ENCODE measurements around the gene CXCR4.

The CXCR4 gene

DNA sequence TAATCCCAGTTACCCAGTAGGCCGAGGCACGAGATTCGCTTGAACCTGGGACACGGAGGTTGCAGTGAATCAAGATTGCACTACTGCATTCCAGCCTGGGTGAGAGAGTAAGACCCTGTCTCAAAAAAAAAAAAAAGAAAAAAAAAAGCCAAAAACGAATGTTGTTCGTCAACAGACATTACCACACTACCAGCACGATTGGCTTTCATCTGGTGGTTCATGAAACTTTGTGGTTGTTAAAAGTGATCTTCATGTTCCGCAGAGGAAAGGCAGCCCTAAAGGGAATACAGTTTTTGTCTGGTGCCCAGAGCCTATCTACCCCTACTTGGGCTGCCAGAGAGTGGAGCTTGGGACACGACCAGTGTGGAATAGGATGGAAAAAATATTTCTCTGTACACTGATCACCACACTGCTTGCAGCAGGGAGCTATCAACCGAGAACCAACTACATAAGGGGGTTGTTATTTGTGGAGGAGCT, 13.6 kb upstream of the CXCR4 start:
- DNase-seq, result no peak

DNA sequence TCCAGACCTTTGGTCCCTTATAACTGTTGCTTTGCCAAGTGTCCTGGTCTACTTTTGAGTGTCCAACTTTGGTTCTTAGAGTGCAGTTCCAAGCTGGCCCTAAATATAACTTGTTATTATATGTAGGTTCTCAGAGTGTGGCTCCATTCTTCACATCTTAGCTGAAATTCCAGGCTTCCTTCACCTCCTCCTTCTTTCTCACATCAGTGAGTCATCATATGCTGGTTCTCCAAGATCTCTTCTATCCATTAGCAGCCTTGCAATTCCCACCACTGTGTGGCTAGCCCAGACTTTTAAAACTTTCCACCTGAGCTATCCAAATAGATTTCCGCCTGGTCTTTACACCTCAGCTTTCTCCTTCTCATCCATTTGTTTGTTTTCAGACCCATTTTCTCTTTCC, 12.6 kb upstream of the CXCR4 start:
- no peak for DNase-seq

DNA sequence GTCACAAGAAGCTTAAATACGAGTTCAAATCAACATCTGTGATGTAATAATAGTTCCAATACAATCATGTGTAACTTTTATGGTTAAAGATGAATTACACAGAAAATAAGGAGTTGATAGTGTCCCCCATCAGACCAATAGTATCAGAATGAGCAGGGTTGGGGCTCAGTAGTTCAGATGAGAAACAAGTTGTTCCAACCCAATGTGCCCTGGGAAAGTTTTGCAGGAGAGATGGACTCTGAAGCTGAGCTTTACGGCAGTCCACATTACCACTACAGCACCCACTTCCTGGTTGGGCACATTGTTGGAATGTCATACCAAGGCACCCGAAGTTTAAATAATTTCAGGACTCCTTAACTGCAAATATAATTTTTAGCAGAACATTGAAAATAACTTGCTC, 12.1 kb upstream of the CXCR4 start:
- no peak for DNase-seq

DNA sequence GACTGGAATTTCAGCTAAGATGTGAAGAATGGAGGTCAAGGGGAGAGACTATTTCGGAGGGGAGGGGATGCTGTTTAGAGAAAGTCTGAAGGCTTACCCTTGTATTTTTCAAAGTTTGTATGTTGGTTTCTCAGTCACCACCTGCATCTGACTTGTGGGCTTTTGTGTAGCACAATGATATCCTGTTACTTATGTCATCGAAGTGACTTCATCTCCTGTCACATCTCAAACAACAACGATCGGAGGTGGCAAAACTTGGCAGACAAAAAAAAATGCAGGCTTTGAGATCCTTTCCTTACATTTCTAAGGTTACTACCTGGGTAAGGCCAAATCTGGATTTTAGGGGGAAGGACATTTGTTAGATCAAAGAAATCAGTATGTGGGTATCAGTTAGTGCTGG, 11.7 kb upstream of the CXCR4 start:
- no peak for DNase-seq

DNA sequence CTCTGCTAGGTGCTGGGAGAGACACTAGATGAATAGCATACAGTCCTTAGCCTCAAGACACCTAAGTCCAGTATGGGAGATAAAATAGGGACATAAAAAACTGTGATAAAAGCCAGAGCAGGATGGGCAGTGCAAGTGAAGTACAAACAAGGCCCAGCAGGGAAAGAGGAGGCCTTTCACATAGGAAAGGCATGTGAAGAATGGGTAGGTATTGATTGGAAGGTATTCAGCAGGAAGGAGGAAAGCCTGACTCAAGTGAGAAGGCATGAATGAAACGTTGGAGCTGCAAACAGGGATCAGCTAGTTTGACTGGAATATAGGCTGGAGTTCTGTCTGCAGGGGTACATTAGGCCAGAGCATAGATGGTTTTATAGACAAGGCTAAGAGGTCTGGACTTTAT, 11.0 kb upstream of the CXCR4 start:
- no peak for DNase-seq

DNA sequence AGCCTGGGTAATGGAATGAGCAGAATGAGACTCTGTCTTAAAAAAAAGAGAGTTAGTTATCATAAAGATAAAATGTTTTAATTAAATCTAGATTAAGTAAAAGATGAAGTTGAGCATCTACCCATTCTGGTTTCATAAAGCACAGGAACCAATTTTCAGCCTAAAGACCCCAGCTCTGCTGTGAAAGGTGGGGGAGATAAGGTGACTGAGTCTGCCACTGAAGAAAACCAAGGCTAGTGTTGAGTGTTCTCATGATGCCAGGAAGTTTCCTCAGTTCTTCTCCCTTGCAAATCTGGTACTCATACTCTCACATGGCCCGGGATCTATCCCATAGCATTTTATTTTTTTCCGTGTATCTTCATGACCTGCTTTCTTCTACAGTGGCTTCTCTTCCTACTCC, 10.4 kb upstream of the CXCR4 start:
- no peak for DNase-seq

DNA sequence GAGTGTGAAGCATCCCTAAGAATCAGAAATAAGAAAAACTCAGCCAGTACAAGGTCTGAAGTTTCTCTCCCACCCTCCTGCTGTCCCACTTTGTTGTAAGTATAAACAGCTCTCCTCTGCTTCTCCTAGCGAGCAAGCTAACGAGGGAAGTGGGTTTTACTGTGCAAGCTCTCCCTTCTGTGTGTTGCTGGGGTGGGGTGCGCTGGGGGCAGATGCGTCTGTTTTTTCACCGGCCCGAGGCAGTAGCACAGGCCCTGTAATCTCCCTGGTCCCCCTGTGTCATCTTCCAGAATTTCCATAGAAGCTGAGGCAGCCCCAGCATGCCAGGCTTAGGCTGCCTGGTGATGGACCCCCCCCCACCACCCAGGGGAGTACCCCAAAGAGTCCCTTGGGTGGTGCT, 9.4 kb upstream of the CXCR4 start:
- DNase-seq, result no peak

DNA sequence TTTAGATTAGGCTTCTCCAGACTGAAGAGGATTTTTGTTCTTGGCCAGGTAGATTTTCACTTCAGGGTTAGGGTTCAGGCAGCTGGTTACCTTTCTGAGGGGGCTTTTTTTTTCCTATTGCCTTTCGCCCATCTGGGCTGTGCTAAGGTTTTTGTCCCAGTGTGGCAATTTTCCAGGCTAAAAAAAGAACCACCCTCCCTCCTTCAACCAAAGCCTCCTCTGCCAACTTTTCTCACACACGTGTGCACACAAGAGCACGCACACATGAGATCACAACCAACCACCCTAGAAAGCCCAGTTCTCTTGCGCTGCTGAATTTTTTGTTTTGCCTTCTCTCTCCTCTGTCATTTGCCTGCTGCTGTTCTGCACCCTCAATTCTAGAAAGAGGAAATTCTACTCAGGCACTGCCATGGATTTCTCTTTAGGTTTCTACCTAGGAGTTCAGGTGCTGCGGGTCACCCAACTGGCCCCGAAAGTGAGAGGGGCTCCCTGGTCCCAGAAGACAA, 8.5 kb upstream of the CXCR4 start:
- no peak for DNase-seq

DNA sequence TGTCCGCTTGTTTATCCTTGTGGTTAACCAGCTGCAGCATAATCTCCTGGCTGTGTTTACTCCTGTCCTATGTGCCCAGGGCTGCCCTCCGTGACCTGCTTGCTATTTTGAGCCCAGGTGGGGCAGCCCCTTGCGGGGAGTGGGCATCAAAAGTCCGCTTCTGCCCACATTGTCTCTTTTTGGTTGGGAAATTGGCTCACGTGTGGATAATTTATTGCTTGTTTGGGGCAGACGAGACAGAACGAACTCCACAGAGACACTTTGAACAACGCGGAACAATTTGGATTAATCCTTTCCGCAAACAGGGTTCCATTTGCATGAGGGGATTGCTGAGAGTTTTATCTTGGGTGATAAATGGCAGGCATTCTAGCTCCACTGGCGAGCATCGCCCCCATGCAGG, 8.1 kb upstream of the CXCR4 start:
- DNase-seq, result no peak

DNA sequence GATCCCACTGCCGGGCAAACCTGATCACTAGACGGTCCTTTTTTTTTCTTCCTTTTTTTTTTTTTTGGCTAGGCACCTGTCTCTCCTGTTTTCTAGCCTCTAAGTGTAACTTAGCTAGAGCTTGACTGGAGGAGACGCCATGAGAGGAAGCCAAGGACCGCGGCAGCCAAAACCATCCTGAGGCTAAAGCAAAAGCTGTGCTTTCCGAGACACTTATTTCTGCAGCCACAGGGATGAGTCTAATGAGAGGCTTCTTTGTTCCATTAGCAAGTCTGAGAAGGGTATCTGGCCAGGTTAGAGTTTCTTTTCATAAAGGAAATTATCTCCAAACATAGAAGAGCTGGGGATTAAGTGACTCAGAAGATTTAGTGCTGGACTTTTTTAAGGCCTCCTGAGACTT, 7.3 kb upstream of the CXCR4 start:
- no peak for DNase-seq

DNA sequence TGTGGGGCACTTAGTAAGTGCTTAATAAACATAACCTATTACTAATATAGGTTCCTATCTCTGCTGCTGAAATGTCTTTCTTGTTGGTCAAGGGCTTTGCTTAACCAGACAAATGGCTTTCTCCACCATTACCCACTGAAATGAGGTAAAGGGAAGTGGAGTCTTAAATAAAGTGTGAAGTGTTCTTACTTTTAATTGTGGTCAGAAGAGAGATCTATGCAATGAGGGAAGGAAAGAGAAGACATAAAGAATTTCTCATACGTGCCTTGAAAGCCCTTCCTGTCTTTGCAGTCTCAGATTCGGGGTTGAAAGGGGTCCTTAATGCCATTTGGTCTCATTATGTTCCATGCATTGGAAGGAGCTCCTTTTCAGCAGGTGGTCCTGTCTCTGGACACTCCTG, 6.9 kb upstream of the CXCR4 start:
- no peak for DNase-seq

DNA sequence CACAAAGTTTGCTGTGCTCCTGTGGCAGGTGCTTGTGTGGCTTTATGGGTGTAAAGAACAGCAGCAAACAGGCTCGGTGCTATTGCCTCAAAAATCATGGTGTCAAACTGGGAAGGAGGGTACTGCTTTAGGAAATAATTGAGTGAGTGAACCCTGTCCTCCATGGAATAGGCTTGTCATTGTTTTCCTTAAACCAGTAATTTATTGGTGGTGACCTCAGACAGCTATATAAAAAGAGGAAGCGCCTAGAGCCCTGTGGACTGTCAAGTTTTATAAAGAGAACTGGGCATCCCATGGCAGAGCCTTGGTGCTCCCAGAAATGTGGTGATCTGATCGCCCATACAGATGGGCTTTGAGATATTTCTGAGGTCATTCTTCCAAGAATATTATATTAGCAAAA, 4.7 kb upstream of the CXCR4 start:
- no peak for DNase-seq

DNA sequence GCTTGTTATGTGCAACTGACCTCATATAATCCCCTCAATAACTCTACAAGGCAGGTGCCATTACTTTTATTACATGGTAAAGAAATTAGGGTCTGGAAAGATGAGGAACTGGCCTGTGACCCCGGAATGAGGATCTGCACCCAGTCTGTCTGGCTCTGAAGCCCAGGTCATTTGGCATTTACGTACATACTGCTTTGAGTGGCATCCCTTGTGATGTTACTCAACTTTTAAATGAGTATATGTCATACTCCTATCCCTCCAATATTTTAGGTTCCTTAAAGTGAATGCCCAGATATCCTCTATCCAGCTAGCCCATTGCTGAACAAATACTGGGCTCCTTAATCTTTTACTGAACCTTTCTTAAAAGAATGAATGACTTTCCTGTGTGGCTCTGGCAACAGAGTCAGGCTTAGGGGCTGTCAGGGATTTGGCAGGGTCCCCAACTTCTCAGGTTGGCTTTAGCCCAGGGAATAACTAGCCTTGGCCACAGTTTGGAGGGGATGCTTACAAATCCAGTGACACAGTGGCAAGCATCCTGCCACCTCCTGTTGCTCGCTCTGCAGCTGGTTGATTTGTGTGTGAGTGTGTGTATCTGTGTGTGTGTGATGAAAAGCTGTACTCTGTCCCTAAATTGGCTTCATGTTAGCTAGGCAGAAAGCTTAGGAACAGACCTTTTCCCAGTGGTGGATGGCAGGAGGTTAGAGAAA, 3.4 kb upstream of the CXCR4 start:
- no peak for DNase-seq

DNA sequence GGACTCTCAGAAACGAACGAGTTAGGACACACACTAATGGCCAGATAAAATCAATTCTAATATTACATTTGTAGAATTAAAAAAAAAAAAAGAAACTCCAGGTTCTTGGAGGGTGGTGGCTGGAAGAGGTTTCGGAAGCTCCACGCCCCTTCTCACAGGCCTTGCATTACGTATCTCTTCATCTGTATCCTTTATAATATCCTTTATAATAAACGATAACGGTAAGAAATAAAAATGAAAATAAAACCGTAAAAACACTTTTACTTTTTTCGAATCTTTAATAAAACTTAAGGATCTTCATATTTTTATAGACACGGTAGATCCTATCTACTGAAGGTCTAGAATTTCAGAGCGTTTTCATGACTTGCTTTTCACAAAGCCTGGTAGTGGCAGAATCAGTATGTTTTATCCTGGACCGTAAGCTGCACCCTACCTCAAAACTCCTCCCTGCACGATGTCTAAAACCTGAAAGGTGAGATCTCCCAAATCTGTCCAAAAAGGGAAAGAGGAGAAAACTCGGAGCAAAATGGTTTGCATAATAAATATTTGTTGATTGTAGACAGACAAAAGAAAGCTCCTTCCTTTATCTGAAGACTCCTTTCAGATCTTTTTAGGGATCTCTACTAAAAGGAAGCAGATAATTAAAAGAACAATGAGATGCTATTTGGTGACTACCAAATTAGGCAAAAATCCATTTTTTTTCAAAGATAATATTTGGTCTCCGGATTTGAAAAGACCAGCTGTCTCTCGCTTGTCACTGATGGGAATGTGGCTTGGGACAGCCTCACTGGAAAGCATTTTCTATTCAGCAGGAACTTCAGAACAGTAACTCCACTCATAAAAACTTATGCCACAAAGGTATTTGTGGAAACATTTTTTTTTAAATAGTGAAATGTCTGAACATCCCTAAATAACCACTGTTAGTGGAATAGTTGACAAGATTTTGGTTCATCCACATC, 2.0 kb upstream of the CXCR4 start:
- no peak for DNase-seq

DNA sequence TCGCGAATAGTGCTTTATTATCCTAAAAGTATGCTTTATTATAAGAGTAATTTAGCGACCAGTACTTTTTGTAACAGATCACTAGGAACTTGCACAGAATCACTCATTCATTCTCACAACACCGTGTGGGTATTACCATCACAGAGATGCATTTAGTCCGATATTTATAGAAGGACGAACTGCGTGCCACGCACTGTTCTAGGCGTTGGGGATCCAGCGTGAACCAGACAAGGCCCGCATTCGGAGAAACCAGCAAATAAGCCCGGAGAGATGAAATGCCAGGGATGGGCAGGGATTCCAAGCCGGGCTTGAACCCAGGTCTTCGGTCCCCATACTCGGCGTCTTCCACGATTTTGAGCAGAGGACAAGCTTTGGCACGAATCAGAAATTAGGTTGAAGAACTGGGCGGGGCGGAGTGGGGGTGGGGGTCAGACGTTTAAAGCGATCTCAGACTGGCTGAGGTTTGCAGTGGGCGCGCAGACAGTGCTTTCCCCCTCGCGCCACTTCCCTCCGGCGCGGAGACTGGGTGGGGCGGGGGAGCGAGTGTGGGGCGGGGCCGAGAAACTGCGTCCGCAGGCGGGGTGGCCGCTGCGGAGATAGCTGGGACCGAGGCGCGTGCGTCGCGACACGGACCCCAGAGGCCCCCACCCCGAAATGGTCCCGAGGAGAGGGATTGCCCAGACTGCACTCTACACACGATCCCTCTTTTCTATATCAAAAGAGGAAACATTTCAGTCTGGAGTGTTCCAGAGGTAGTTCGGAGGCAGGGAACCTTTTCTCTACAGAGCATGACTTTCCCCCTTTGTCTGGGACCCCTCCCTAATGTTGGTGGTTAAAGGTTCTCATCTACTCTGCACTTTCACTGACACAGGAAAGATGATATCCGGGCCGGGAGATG, 1.1 kb upstream of the CXCR4 start:
- peak; percentile 67 for DNase-seq

DNA sequence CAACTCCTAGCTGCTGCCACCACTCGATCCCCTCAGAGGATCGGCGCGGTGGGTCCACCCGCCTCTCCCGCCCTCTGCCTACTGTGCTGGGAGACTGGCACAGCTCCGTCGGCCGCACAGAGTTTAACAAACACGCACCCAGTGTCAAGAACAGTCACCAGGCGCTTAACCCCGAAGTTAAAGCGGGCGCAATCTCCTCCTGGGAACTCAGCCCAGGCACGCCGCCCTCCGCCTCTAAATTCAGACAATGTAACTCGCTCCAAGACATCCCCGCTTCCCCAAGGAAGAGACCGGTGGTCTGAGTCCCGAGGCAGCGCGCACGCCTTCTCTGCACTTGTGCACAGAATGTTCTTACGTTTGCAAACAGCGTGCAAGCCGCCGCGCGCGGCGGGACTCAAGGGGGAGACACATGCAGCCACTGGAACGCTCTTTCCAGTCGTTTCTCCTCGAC, 533 bp downstream of the CXCR4 start:
- peak; percentile 67 for DNase-seq

DNA sequence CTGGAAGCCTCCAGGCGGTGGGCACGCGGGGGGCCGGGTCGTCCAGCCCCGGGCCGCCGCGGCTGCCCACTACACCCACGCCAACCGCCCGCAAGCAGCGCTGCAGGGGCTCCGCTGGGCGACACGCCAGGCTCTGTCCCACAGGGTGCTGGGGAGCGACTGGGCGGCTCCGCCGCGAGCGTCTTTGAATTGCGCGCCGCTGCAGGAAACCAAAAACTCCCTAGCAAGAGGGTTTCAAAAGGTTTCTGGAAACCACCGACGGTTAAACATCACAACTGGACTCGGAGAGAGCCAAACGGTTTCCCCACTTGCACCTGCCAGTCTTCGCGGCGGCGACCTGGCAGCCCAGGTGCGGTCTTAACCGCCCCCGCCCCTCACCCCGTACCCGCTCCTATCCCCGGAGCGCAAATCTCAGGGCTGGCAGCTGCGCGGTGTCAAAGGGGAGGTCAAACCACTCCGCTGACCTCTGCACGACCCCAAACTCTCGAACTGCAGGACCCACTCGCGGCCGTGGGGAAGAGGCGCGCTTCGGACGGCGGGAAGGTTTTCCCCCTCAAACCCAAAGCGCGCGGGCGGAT, 1.0 kb downstream of the CXCR4 start:
- peak; percentile 61 for DNase-seq

DNA sequence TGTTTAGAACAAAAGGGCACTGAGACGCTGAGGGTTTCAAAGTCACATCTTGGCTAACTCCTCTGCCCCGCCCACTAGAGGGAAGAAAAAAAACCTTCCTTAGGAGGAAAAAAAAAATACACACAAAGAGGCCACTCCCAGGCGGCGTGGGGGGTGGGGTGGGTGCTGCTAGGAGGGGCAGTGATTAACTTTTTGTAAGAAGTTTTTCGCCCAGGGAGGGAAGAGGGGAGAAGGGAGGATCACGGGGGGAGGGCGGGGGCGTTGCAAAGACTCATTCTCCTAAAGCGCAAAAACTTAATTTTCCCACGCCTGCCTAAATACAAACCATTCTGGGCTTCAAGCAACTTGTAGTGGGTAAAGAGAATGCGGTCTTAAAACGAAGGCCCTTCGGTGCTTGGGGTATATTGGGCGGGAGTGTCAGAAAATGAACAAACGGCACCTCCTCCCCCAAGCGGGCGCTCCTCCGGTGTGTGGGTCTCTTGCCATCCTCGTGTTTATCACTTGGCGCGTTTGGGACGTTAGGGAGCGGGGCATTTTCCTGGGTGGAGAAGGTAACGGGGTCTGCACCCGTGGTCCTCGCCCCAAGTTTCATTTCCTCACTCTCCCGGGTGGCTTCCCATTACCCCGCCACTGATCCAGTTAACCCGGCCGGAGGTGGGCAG, 1.7 kb downstream of the CXCR4 start:
- peak; percentile 50 for DNase-seq

DNA sequence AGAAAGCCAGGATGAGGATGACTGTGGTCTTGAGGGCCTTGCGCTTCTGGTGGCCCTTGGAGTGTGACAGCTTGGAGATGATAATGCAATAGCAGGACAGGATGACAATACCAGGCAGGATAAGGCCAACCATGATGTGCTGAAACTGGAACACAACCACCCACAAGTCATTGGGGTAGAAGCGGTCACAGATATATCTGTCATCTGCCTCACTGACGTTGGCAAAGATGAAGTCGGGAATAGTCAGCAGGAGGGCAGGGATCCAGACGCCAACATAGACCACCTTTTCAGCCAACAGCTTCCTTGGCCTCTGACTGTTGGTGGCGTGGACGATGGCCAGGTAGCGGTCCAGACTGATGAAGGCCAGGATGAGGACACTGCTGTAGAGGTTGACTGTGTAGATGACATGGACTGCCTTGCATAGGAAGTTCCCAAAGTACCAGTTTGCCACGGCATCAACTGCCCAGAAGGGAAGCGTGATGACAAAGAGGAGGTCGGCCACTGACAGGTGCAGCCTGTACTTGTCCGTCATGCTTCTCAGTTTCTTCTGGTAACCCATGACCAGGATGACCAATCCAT, 2.7 kb downstream of the CXCR4 start:
- DNase-seq, result no peak

DNA sequence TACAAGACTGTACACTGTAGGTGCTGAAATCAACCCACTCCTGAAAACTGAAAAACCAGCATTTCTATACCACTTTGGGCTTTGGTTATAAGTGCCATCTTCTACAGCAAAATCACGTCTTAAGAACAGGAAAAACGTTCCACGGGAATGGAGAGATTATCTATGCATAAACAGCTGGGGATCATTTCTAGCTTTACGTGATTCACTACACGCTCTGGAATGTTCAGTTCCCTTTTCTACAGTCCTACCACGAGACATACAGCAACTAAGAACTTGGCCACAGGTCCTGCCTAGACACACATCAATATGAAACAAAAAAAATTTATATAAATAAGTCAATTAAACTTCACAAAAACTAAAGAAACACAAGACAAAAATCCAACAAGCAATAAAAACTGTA, 3.6 kb downstream of the CXCR4 start:
- no peak for DNase-seq

DNA sequence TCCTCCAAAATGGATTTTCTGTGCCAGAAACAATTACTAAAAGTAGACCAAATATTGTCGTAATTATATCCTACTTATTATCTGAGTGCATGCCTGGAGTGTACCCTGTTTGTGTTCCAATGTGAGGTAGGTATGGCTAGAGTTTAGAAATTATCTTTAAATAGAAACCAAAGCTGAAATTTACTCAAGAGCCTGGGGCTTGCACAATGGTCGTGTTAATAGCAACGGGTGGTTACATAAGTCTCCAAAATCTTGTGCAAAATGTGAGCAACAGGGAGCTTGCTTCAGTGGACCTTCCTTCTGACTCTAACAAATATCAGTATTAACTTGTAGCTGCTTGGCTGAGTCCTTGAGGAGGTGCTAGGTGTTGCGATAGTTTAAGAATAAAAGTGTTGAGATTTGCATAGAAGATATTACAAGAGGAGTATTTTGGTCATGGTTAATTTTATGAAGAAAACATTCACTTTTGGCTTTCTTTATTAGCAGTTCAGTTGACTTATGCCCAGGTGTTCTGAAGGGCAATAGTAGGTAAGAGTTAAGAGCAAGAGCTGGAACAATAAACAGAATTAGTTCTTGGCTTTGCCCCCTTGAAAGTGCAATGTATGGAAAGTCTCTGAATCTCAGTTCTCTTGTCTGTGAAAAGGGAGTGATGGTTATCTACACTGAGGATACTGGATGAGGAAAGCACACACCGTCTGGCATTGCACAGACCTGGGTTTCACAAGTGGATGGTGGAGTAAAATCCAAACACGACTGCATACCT, 4.6 kb downstream of the CXCR4 start:
- no peak for DNase-seq

Measured in stimulated activated CD4-positive, alpha-beta T cell treated with anti-CD3 and anti-CD28 coated beads, Interleukin-4, amount 100 ng/mL, for 1 hour (primary cell).